NCI-H1694 treated with DMSO at 0.1 percent for 48 hours (cell line): ENCODE measurements around the gene FCHO1.

ENCODE experiments used
- DNase-seq: peaks from one replicate; lab custom pipeline; 2025; lab: John Stamatoyannopoulos, UW

FCHO1 gene

DNA sequence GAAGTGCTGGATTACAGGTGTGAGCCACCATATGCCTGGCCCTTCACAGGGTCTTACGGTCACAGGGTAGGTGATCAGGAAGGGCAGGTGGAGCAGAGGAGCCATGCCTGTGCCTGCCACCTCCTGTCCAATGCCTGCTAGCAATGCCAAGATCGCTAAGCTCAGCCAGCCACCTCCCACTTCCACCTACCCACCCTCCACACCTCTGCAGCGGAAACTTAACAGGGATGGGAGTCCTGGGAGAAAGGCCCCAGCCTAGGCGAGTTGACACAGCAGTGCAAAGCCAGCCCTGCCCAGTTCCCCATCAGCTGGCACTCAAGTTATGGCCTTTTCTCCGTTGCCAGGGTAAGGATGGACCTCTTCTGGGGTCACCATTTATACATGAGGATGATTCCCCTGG, 15.9 kb upstream of the FCHO1 start:
- DNase-seq: no peak

DNA sequence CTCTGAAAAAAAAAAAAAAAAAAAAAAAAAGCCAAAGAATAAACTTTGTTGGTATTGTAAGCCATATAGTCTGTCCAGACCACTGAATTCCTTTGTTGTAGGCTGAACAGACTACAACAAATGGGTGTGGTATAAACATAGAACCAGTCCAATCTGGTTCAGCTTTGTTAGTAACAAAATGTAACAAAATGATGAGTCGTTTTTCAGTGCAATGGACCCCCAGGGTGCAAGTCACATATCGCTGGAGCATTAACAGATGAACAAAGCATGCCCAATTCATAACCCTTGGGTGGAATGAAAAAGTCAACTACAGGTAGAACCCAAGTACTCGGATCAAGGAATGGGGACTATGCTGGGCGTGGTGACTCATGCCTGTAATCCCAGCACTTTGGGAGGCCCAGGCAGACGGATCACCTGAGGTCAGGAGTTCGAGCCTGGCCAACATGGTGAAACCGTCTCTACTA, 13.6 kb upstream of the FCHO1 start:
- DNase-seq: no peak

- peak; percentile 17 for DNase-seq
Measured at GRCh38 chr19:17739121-17739875, 12.0 kb upstream of the FCHO1 start.

DNA sequence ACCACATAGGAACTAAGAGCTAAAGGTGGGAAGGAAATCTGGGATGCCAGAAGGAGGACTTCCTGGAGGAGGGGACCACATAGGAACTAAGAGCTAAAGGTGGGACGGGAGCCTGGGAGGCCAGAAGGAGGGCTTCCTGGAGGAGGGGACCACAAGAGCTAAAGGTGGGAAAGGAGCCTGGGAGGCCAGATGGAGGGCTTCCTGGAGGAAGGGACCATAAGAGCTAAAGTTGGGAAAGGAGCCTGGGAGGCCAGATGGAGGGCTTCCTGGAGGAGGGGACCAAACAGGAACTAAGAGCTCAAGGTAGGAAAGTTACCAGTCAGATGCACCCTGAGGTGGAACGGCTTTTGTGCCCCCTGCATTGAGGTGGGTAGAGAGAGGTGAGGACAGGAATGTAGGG, 9.8 kb upstream of the FCHO1 start:
- DNase-seq: no peak

DNA sequence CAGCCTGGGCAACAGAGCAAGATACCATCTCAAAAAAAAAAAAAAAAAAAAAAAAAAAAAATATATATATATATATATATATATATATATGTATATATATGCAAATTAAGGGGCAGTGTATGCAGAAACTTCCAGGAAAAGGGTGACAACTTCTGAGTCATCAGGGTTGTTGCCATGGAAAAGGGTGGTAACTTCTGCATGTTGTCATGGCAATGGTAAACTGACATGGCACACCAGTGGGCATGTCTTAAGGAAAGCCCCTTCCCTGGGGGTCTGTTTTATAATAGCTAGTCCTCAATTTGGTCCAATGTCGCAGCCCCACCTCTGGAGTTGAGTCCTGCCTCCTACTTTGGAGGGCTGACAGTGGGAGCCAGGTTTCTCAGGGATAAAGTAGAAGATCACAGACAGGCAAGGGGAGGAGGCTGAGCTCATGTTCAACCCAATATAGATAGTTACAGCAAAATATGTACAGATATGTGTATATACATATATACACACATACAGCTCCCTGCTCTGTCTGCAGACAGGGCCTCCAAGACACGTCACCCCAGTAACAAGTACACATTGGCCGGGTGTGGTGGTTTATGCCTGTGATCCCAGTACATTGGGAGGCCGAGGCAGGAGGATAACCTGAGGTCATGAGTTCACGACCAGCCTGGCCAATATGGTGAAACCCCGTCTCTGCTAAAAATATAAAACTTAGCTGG, 7.2 kb upstream of the FCHO1 start:
- no peak for DNase-seq

DNA sequence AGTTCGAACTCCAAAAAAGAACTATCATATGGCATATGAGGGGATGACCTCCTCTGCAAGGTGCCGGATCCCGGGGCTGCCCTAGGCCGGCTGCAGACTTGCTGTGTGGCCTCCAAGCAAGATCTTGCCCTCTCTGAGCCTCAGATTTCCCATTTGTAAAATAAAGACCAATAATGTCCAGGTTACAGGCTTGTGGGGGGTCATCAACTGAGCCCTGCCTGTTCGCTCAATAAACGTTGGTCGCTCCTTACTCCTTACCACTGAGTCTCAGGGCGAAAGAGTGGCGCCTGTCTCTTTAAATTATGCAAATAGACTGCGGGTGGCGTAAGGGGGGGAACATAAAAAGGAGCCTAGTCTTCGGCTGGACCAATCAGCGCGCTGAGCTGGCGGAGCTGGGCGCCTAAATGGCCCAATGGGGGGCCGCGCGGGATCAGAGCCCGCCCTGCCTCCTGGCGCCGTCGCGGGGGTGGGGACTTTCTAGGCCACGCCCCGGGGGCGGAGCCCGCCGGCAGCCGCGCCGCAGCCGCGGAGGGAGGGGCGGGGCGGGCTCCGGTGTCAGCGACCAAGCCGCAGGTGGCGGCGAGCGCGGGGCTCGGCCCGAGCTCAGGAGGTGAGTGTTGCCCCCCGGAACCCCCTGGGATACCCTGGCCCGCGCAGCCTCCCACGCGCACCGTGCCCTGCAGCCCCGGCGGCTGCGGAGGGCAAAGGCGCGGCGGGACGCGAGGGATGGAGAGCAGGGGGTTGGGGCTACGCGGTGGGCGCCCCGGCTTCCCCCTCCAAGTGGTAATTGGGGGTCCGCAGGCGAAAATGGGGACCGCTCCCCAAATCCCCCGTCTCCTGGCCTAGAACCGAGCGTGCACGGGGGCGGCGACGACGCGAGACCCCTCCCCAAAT, 3.8 kb upstream of the FCHO1 start:
- peak; percentile 78 for DNase-seq

- DNase-seq: no peak
Measured at GRCh38 chr19:17748884-17749638, 2.2 kb upstream of the FCHO1 start.

- DNase-seq: no peak
Measured at GRCh38 chr19:17749912-17750317, 1.4 kb upstream of the FCHO1 start.

- DNase-seq: no peak
Measured at GRCh38 chr19:17751912-17752273, 616 bp downstream of the FCHO1 start.

DNA sequence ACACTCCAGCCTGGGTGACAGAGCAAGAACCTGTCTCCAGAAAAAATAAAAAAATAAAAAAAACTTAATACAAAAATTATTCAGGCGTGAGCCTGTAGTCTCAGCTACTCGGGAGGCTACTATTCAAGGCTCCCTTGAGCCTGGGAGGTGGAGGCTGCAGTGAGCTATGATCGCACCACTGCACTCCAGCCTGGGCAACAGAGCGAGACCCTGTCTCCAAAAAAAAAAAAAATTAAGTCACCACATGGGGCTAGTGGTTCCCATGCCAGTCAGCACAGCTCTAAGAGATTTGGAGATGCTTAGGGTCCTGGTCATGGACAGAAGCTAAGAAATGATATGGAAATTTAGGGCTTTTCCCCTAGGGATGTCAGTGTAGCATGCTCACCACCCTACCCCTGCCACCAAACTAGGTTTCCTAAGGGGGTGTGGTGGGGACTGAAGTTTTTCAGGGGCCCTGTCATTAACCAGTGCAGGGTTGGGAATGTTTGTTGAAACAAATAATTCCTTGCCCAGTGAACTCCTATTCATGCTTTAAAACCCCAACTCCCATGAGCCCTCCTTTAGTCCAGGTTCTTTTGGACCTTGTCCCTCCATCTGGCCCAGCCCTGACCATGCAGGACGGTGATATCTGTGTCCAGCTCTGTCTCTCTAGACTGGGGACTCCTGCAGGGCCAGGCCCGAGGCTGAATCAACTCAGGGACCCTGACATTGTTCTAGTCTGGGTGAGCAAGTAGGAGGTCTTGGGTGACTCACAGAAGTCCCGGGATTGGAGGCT, 1.8 kb downstream of the FCHO1 start:
- no peak for DNase-seq

- no peak for DNase-seq
Measured at GRCh38 chr19:17753976-17754375, 2.7 kb downstream of the FCHO1 start.

DNA sequence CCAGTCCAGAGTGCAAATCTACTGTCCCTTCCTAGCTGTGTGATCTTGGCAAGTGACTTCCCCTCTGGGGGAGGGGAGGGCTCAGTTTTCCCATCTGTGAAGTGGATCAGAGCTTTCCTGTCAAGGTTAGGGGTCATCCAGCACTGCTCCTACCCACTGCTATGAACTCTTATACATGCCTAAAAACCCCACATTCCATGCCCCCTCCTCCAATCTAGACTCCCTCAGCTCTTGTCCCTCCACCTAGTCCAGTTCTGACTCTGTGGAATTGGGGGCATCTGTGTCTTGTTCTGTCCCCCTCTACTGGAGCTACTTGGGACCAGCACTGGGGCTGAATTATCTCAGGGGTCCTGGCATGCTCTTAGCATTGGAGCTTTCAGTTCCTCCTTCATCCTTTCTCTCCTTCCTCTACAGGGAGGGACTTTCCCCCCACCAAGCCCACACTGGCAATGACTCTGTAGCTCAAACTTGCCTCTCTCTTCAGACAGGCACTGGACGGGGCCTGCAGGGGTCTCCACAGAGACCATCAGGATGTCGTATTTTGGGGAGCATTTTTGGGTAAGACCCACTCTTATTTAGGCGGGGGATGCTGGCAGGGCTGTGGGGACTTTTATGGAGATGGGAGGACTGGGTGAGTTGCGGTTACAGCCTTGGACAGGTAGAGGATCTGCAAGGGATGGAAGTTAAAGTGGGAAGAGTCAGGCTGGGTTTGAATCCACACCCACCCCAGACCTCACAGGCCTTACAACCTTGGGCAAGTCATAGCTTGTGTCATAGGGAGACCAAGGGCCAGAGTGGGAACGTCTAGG, 3.6 kb downstream of the FCHO1 start:
- DNase-seq: no peak

- DNase-seq: no peak
Measured at GRCh38 chr19:17755443-17755890, 4.2 kb downstream of the FCHO1 start.

GRCh38 chr19:17755977-17756670, 4.8 kb downstream of the FCHO1 start:
- DNase-seq: peak; percentile 22

DNA sequence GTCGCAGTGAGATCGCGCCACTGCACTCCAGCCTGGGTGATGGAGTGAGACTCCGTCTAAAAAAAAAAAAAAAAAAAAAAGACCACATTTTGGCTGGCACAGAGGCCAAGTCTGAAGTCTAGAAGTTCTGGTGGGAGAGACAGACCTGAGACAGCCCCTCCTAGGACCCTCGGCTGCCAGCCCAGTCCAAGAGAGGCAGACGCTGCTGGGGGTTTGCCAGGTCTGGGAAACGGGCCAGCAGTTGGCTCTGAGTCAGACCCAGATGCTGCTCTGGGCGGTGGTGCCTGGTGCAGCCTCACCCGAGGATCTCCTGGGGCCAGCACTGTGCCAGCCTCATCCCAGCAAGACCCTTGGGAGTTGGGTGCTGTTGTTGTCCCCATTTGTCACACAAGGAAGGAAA, 5.8 kb downstream of the FCHO1 start:
- peak; percentile 88 for DNase-seq

DNA sequence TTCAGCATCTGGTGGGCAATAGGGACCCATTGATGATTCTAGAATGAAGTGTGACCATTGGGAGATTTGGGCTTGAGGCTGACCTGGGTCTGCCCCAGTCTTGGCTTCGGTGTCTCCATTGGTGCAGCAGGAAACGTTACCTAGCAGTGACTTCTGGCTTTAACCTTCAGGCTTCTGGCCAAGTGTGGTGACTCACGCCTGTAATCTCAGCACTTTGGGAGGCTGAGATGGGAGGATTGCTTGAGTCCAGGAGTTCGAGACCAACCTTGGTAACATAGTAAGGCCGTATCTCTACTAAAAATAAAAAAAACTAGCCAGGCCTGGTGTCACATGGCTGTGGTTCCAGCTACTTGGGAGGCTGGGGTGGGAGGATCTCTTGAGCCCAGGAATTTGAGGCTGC, 7.2 kb downstream of the FCHO1 start:
- no peak for DNase-seq

GRCh38 chr19:17761148-17761547, 9.9 kb downstream of the FCHO1 start:
- no peak for DNase-seq

DNA sequence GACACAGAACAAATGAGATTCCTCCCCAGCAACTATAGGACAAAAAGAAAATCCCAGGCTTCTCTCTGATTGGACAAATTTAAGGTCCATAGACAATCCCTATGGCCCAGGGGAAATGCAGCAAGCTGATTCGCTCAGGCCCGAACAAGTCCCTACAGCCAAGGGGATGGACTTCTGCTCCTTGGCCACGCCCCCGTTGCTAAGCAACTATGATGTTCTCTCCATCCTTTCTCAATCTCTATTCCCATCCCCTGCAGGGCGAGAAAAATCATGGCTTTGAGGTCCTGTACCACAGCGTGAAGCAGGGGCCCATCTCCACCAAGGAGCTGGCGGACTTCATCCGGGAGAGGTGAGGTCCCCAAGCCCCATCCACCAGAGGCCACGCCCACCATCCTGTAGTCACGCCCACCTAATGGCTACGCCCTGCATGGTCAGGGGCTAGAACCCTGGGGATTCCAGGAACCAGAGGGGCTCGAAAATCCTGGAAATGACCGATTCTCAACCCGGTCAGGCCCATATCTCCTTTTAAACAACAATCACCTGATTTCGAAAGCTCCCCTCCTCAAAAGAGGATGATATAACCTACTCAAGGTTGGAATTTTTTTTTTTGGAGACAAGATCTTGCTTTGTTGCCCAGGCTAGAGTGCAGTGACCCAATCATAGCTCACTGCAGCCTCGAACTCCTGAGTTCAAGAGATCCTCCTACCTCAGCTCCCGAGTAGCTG, 11.4 kb downstream of the FCHO1 start:
- DNase-seq: no peak

GRCh38 chr19:17764348-17764747, 13.1 kb downstream of the FCHO1 start:
- no peak for DNase-seq
